ENCODE results near the gene CACNA1H.

CACNA1H gene

GRCh38 chr16:1143761-1144450 is 9.0 kb upstream of the CACNA1H start:
- DNase-seq = no peak

GRCh38 chr16:1144476-1145382 is 8.2 kb upstream of the CACNA1H start:
- DNase-seq = peak; percentile 88

GRCh38 chr16:1145383-1146100 is 7.4 kb upstream of the CACNA1H start:
- no peak for DNase-seq

GRCh38 chr16:1146409-1146808 is 6.5 kb upstream of the CACNA1H start:
- DNase-seq = peak; percentile 54

DNA sequence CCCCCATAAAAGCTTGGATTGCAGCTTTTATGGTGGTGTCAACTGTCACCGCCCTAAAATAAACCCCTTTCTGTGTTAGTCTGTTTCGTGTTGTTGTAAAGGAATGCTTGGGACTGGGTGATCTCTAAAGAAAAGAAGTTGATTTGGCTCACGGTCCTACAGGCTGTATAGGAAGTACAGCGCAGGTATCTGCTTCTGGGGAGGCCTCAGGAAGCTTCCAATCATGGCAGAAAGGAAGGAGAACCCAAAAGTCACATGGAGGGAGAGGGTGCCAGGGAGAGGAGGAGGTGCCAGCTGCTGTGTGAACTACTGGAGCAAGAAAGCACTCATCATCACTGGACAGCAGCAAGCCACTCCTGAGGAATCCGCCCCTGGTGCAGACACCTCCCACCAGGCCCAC is 5.9 kb upstream of the CACNA1H start:
- DNase-seq = no peak

DNA sequence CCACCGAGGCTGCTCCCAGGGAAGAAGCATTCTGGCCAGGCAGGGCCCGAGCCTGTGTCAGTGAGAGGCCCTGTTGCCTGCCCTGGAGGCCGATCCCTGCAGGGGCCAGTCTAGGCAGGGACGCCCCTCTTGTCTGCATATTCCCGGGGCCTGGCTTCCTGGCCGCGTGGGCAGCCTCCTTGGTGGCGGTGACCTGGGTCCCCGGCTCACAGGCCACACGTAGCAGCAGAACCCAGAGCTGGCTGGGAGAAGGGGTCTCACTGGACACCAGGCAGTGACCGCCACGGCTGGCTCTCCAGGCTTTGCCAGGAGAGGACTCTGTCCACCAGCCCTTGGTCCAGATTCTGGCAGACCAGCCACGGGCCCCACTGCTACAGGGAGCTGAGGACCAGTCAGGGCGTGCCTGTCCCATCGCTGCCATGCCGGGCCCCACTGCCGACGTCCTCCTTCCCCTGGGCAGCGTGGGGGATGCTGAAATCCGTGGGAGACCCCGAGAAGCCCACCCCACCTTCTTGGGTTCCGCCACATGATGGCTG is 3.7 kb upstream of the CACNA1H start:
- no peak for DNase-seq

GRCh38 chr16:1150511-1150982 is 2.4 kb upstream of the CACNA1H start:
- DNase-seq = no peak

DNA sequence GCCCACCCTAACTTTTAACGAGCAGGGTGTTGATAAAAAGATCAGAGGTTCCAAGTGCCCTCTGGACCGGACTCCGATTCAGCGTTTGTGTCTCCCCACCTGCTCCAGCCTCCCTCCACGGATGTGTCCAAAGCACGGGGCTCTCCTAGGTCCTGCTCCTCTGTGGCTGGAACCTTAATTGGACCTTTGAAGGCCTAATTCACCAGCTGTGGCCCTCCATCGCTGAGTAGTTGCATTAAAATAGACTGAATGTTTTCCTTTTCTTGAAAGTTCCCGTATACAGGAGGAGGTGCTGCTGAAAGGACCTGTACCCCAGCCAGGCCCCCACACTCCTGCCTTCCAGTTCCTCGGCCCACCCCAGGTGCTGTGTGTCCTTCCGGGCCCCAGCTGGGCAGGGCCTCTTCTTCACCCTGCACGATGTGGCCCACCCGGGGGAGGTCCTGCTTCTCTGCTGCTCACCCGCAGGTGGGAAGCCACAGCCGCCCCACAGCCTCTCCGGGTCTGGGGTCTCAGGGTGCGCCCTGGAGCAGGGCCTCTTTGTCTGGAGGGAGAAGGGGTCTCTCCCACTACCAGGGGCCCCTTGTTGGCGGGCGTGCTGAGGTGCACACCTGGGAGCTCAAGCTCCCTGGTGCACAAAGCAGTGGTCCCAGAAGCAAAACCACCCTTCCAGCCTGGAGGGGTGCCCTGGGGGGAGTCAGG is 1.3 kb upstream of the CACNA1H start:
- no peak for DNase-seq

DNA sequence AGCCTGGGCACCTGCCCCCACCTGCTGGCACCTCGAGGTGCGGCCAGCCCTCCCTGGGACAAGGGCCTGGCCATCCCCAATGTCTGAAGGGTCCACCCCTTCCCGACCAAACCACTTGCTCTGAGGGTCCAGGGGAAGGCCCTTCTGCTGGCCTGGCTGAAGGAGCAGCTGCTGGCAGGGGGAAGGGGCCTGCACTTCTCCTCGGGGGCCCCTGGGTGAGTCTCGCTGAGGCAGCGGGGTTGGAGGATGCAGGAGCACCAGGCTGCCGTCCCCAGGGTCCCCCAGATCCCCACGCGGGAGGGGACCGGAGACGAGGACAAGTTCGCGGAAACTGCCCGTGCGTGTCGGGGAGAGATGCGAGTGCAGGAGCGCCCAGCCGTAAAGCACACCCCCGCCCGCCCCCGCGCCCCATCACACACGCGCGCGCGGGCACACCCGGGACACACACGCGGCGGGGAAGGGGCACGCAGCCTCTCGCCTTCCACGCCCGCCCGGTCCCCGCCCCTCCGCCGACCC is 725 bp upstream of the CACNA1H start:
- peak; percentile 82 for DNase-seq

GRCh38 chr16:1153480-1154160 is 714 bp downstream of the CACNA1H start:
- DNase-seq = peak; percentile 54

DNA sequence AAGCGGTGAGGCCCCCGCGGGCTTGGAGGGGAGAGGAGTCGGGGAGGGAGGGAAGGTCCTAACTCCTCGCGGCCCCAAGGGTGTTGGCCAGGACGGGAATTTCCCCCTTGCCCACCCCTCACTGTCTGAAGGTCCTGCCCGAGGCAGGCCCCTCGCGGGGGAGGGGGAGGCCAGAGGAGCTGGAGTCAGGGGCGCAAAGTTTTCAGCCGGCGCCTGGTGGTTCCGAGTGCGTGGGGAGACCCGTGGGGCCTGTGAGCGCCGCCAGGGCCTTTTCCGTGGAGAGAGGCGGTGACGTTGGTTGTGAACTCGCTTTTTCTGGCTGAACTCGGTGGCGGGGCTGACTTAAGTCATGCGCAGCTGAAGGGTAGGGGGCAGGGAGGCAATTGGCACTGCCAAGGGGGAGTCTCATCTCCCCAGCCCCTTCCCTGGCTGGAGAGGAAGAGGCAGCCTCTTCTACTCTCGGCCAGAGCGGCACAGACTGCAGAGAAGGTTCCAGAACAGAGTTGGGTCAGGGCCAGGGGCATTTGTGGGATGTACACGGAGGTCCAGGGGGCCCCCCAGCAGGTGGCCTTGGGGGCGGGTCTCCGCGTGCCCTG is 1.5 kb downstream of the CACNA1H start:
- peak; percentile 58 for DNase-seq

- DNase-seq = no peak
Measured at GRCh38 chr16:1154887-1155331, 2.0 kb downstream of the CACNA1H start.

DNA sequence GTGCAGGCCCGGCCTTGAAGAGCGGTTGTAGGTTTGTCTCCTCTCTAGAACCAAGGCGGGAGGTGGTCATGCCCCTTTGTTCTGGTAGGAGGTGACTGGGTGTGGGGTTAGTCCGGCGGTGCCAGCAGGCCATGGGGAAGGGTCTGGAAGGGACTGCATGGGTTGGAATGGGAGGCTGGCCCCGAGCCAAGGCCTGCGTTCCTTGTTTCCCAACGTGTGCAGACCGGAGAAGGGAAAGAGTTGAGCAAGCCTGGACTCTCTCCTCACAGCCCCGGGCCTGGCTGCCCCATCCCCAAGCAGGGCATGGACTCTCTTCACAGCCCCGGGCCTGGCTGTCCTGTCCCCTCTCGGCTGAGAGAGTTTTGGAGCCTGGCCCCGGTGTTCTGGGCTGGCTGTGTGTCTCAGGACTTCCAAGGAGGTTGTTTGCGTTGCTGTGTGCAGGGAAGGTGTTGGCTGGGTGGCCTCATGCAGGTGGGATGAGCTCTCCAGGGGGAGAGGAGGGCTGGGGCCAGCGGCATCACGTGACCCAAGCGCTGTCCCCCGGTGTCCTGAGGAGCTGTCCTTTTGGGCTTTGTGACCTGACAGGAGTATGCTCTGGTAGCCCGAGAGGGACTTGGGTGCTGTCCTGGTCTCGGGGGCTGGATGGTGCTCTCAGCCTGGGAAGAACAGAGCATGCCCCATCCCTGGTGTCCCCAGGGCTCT is 2.6 kb downstream of the CACNA1H start:
- no peak for DNase-seq

DNA sequence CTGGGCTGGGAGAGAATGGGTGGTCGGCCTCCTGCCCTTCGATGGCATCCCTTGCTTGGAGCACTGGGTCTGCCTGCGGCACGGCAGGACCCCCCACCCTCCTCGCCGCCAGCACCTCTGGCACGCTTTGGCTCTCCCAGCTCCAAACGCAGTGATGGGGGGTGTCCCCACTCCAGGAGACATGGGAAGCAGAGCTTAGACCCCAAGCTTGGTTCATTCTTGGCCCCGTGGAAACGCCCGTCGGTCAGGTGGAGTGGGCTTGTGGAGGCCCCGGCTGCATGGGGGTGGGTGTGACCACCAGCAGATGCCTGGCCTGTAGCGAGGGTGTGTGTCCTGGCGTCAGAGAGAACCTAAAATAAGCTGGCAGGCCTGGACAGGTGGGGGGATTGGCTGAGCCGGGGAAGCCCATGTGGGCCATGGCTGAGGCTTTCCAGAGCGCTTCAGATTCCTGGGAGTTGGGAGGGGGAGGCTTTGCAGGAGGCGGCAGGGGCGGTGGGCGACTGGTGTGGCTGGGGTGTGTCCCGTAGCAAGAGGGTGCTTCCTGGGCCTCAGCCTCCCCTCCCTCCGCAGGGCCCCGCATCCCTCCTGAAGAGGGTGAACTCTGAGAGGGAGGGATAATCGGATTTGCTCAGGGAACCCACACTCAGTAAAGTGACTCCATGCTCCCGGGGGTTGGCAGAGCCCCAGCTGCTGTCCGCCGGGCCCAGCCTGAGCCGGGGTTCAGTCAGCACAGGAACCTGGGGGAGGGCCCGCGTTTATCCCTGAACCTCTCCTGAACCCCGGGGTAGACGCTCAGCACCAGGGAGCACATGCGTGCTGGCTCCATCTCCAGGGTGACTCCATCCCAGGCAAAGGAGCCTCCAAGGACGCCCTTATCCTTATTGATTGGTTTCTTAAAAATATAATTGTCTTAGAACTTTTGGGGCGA is 3.4 kb downstream of the CACNA1H start:
- DNase-seq = no peak

- DNase-seq = no peak
Measured at GRCh38 chr16:1156983-1157638, 4.2 kb downstream of the CACNA1H start.

GRCh38 chr16:1157639-1158455 is 4.9 kb downstream of the CACNA1H start:
- no peak for DNase-seq

DNA sequence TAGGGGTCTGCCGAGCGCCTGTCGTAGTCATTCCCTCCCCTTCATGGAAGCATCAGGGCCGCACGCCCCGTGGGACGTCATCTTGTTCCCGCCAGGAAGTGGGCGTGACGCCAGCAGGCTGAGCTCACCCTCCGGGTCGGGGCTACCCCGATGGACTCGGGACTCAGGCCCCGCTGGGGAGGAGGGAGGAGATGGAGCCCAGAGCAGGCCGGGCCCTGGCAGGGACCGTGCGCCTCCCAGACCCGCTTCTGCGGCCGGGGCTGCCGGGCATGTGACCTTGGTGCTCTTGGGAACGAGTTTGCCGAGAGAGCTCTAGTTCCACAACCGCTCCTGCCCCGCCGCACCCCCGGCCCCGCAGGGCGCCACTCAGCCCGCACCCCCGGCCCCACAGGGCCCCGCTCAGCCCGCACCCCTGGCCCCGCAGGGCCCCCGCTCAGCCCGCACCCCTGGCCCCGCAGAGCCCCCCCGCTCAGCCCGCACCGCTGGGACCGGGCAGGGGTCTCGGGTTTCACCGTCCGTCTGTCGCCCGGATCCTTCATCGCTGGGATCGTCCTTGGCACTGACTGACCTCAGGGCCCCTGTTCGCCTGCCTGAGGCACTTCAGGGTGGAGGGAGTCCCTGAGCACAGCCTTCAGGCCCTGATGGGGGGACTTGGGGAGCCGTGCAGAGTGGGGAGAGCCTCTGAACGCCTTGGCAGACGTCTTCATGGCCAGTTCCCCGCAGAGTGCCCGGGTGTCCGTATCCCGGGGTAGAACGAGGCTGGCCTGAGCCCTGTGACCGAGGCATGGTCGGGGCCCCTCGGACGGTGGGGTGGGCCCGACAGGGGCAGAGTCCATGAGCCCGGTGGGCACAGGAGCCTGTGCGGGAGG is 5.8 kb downstream of the CACNA1H start:
- peak; percentile 64 for DNase-seq
